Activated T-cell treated with anti-CD3 and anti-CD28 coated beads for 24 hours (primary cell): Measurements from ENCODE around the gene ENAH.

Experiments
- DNase-seq: peaks from one replicate; pipeline ENCODE4 v3.0.0-alpha.2; 2020; ENCODE audit warnings: low read depth

Gene ENAH

GRCh38 chr1:225471453-225472301, 181.2 kb downstream of the ENAH start:
- no peak for DNase-seq

GRCh38 chr1:225471109-225471452, 181.8 kb downstream of the ENAH start:
- DNase-seq, result no peak

GRCh38 chr1:225470211-225471108, 182.5 kb downstream of the ENAH start:
- no peak for DNase-seq

DNA sequence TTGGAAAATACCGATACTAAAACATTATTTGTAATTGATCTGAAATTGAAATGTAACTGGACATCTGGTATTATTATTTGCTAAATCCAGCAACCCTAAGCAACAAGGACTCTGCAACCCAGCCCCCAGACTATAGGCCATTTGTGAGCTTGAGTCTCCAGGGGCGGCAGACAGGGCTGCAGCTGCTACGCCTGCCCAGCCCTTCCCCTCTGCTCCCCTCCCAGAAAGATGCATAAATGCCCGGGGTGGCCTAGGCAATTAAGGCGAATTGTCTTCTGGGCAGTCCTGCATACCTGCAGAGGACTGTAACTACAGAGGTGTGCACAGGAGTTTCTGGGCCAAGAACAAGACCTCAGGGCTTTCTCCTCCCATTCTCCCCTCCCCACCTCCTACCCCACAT, 183.9 kb downstream of the ENAH start:
- no peak for DNase-seq

- no peak for DNase-seq
These were observed 184.5 kb downstream of the ENAH start for GRCh38 chr1:225468270-225469020.

DNA sequence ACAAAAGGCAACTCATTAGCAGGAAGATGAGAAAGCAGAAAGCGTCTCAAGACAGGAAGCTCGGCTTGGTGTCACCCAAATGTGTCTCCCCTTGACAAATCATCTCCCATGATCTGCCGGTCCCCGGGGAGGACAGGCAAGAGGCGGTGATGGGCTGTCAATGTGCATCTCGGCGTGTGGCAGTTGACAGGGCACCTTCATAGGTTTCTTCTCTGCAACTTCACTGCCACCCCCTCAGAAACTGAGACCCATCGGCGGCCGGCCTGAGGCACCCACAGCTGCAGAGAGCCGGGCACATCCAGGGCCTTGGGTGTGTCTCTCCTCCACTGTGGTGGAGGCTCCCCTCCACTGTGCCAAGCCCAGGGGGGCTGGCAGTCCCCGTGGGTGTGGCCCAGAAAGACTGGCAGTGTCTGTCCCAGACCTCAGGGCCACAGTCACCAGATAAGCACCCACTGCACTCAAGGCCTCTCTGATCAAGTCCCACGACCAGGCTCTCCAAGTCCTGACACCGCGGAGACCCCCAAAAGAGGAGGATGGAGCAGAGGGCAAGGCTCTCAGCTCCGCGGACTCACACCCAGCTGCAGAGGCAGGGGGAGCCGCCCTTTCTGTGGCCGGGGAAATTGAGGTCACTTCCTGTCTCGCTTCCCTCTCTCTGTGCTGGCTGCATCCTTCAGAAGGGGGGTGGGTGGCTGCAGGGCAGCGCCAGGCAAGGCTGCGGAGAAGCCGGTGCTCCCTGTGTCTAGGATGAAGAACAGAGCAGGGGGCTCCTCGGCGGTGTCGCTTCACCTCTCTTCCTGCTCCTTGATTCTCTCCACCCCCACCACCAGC, 185.5 kb downstream of the ENAH start:
- peak; percentile 78 for DNase-seq

- DNase-seq, result no peak
These were observed 186.1 kb downstream of the ENAH start for GRCh38 chr1:225466848-225467192.

- no peak for DNase-seq
These were observed 187.0 kb downstream of the ENAH start for GRCh38 chr1:225465793-225466517.

- no peak for DNase-seq
These were observed 187.8 kb downstream of the ENAH start for GRCh38 chr1:225464851-225465792.

GRCh38 chr1:225462714-225463574, 190.0 kb downstream of the ENAH start:
- no peak for DNase-seq

DNA sequence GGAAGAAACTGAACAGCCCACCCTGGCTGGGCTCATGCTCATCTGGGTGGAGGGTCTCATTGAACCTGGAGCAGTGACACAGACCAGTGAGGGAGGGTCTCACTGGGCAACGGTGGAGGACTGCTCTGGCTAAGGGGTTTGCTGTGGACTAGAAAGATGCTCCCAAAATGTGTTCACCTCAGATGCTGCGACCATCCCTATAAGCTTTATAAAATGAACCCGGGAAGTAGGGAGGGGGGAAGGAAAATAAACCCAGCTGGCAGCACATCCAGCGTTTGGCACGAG, 190.6 kb downstream of the ENAH start:
- no peak for DNase-seq

GRCh38 chr1:225461533-225462428, 191.1 kb downstream of the ENAH start:
- no peak for DNase-seq

DNA sequence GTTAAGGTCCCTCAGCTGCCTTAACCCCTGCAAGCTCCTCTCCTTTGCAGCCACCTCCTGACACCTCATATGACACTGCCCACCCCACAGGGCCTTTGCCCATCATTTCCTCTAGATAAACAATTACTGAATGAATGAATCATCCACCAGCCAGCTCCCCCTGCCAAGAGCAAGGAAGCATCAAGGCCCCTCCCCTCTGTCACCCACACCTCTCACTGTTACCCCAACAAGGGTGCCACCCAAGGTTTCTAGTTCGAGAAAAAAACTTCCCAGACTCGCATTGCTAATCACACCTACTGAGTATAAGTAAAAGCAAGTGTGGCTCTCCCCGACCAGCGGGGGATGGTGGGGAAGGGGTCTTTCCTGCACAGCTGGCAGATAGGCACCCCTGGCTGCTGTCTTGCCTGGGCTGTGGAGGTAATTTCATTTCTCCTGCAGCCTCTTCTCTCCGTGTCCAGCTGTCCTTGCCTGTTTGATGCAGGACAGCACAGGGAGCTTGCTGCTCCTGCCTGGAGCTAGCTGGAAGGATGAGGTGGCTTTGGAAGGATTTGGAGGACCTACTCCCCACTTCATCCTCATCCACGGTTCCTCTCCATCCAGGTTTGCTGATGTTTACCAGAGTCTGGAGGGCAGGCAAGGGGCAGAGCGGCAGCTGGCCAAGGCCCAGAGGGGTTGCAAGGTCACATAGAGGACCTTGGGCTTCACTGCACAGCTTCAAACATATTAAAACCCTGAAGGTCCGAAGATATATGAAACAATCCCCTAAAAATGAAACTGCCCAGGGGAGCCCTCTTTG, 192.0 kb downstream of the ENAH start:
- peak; percentile 44 for DNase-seq

DNA sequence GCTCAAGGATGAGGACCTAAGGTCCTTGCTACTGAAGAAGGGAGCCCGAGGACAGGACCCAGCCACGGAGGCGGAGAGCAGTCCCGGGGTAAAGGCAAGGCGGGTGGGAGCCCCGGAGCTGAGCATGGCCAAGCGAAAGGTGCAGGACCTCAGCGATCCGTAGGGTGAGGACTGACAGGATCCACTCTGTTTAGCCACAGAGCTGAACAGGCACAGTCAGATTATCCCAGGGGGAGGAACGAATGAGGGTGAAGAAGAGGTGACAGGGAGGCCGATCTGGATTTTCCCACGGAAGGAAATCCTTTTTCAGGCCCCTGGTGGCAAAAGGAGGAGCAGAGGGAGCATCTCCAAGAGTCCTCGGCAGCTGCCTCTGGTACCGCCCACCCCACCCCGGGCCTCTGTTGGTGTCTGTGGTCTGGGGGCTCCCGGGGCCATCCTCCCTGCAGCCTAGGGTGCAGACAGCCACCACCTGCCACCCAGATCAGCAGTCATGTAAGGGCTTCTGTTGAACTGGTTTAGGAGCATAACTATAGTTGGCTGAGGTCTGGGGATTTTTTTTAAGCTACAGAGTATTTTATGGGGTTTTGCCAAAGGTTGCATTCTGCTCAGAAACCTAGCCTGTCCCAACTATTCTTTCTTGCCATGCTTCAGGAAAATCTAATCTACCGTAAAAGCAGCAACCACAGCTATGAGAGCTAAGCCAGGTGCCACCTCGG, 192.7 kb downstream of the ENAH start:
- no peak for DNase-seq

GRCh38 chr1:225458222-225458631, 194.7 kb downstream of the ENAH start:
- DNase-seq, result no peak

DNA sequence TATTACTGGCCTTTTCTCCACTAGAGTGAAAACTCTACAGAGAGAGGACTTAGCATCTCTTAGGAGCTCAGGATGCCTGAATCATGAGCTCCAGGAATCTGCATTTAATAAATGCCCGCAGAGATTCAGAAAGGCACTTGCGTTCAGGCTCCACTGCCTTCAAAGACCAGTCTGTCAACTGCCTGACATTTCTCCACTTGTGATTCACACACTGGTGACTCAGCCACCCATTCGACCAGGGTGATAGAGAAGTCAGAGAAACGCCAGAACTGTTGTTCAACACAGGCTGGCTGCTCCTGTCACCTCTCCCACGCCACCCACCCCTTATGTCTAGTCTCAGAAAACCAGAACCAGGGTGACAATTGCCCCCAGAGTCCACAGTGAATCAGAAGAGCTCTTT, 198.2 kb downstream of the ENAH start:
- peak; percentile 81 for DNase-seq
